OCI-LY3 (cell line): Measurements from ENCODE around the gene FKBP7.

Experiments
- EZH2phosphoT487 ChIP-seq: fragments of 200-600 bp; shearing (Covaris generic); IDR thresholded peaks from 2 replicates; pipeline ENCODE4 v1.6.1; 2018; ENCODE audit warnings: antibody characterized with exemption, mixed run types, low read depth
- TF ChIP-seq, protein P1 (sequence below): fragments of 200-600, 300-600 bp; sonication (generic); IDR thresholded peaks from 2 replicates; pipeline ENCODE4 v1.5.1; 2014; ENCODE audit warnings: antibody characterized with exemption, low read length, low read depth

DNA sequence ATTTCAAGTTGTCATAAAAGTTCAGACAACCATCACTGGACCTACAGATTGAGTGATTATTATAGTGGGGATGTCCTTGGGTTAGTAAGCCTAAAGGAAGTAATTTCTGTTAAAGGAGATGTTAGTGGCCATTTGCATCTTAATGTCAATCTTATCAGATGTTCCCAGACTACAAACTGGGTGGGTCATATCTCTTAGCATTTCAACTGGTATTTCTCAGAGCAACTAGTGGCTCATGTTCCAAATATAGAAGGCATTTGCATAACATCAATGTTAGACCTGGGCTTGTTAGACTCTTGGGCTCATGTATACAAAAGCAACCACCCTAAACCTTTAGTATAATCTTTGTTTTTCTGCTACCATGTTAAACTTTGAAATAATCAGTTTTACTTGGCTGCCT lies 19.7 kb upstream of the FKBP7 start:
- TF ChIP-seq, protein P1, sequence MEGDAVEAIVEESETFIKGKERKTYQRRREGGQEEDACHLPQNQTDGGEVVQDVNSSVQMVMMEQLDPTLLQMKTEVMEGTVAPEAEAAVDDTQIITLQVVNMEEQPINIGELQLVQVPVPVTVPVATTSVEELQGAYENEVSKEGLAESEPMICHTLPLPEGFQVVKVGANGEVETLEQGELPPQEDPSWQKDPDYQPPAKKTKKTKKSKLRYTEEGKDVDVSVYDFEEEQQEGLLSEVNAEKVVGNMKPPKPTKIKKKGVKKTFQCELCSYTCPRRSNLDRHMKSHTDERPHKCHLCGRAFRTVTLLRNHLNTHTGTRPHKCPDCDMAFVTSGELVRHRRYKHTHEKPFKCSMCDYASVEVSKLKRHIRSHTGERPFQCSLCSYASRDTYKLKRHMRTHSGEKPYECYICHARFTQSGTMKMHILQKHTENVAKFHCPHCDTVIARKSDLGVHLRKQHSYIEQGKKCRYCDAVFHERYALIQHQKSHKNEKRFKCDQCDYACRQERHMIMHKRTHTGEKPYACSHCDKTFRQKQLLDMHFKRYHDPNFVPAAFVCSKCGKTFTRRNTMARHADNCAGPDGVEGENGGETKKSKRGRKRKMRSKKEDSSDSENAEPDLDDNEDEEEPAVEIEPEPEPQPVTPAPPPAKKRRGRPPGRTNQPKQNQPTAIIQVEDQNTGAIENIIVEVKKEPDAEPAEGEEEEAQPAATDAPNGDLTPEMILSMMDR: no peak
- TF ChIP-seq EZH2phosphoT487: no peak
